AG04449 (cell line): ENCODE measurements around the gene ASPSCR1.

Experiments
- CTCF ChIA-PET: fragments of 350-600 bp; formaldehyde crosslinking; extraction: SDS; loops from one replicate; lab custom pipeline; 2021; ENCODE audit warnings: antibody characterized with exemption; lab: Yijun Ruan, JAX
- POLR2A ChIA-PET: fragments of 400-600, 350-600 bp; formaldehyde crosslinking; extraction: SDS; loops from one replicate; lab custom pipeline; 2020; ENCODE audit warnings: antibody characterized with exemption, inconsistent platforms; lab: Yijun Ruan, JAX
- DNase-seq: peaks from one replicate; pipeline ENCODE4 v3.0.0-alpha.2; 2010; ENCODE audit warnings: low read depth, low spot score
- H3K4me3 ChIP-seq: 2 replicates; pipeline ENCODE4 v1.5.1; 2011; ENCODE audit warnings: low read depth, mild to moderate bottlenecking, control low read depth, low read length
- CTCF ChIP-seq: IDR thresholded peaks from one replicate; pipeline ENCODE4 v1.5.1; 2011; ENCODE audit warnings: mild to moderate bottlenecking, moderate library complexity, low read length, control low read depth, inconsistent platforms; ENCODE audit not compliant: insufficient read depth; ENCODE audit errors: missing control alignments

Gene ASPSCR1

GRCh38 chr17:82062984-82063368 lies 85.5 kb downstream of the ASPSCR1 start:
- TF ChIP-seq CTCF, result no peak
- no peak overlapping the region; the same call in 1 of the 2 replicates for H3K4me3 ChIP-seq
- DNase-seq, result no peak
- POLR2A ChIA-PET, result no interaction called here
- CTCF ChIA-PET, result interaction anchor here (1.0 to 3.9 kb wide), 2 partner anchors 25 to 33 kb away, joined by 3 to 12 read pairs; partner anchors contain the start of genes DCXR and RAC3

- H3K4me3 ChIP-seq, result peak overlapping the region; percentile 73
- POLR2A ChIA-PET, result interaction anchor here (1.2 kb wide), 1 partner anchor 10 kb away, joined by 4 read pairs; no protein-coding TSS in a partner anchor
- DNase-seq, result no peak
- TF ChIP-seq CTCF, result no peak
- CTCF ChIA-PET, result interaction anchor here (1.0 to 3.9 kb wide), 4 partner anchors 9 to 104 kb away, joined by 3 to 12 read pairs (median 6); partner anchors contain the start of genes DCXR and RAC3
Observed at GRCh38 chr17:82063424-82064415, 86.3 kb downstream of the ASPSCR1 start.

- CTCF ChIA-PET, result interaction anchor here (1.1 to 3.9 kb wide), 3 partner anchors 10 to 105 kb away, joined by 4 to 12 read pairs (median 7); partner anchors contain the start of gene RAC3
- TF ChIP-seq CTCF, result no peak
- POLR2A ChIA-PET, result interaction anchor here (0.7 to 1.2 kb wide), 3 partner anchors 11 to 27 kb away, joined by 3 to 5 read pairs (median 4); partner anchors contain the start of gene DCXR
- peak overlapping the region; percentile 73 for H3K4me3 ChIP-seq
- no peak for DNase-seq
Observed at GRCh38 chr17:82064433-82065192, 87.2 kb downstream of the ASPSCR1 start.

- no peak for TF ChIP-seq CTCF
- POLR2A ChIA-PET, result interaction anchor here (0.7 to 1.1 kb wide), 2 partner anchors 14 to 28 kb away, joined by 3 to 5 read pairs; partner anchors contain the start of gene DCXR
- DNase-seq, result no peak
- peak overlapping the region; percentile 73 for H3K4me3 ChIP-seq
- CTCF ChIA-PET, result interaction anchor here (1.1 to 3.9 kb wide), 3 partner anchors 11 to 106 kb away, joined by 4 to 12 read pairs (median 7); partner anchors contain the start of gene RAC3
Observed at GRCh38 chr17:82065193-82065637, 87.8 kb downstream of the ASPSCR1 start.

- ChIA-PET CTCF (interaction anchor here (1.1 to 2.2 kb wide), 4 partner anchors 10 to 34 kb away, joined by 3 to 7 read pairs (median 4); partner anchors contain the start of genes DCXR and RAC3), POLR2A (interaction anchor here (0.7 to 1.3 kb wide), 2 partner anchors 14 to 30 kb away, joined by 3 read pairs; no protein-coding TSS in a partner anchor)
- no peak for DNase-seq
- peak within 1 kb of the TSS; percentile 73 for H3K4me3 ChIP-seq
- no peak for TF ChIP-seq CTCF
Observed at GRCh38 chr17:82065638-82066303, 88.3 kb downstream of the ASPSCR1 start, which contains the start of gene DUS1L. Gene DUS1L (minus strand): TSS chr17:82065804. CDS start chr17:82065059, 745 bp downstream.
